ENCODE data around the gene RIMS4.

The RIMS4 gene

GRCh38 chr20:44724423-44725091 lies 85.8 kb downstream of the RIMS4 start:
- DNase-seq (ENCODE audit: insufficient read length, low spot score) (no peak), FAIRE-seq (peak; percentile 94)

- DNase-seq (ENCODE audit: insufficient read length, low spot score), result no peak
- no peak for FAIRE-seq
These were observed 86.5 kb downstream of the RIMS4 start for GRCh38 chr20:44723798-44724362.

DNA sequence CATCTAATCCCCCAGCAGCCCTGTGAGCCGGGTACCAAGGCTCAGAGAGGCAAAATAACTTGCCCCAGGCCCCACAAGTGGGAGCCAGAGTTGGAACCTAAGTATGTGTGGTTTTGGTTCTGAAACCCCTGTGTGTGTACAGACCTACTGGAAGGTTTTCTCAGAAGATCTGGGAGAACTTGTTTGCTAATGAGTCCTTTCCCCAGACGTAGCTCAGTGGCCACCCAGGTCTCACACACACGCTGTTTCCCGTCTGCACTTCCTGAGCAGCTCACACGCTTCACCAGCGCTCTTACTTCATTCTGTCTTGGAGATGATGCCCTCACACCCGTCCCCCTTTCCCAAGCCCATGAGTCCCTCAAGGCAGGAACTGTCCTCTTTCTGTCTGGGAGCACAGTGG lies 87.0 kb downstream of the RIMS4 start:
- FAIRE-seq (peak; percentile 94), DNase-seq (ENCODE audit: insufficient read length, low spot score) (no peak)

- FAIRE-seq (no peak), DNase-seq (ENCODE audit: insufficient read length, low spot score) (no peak)
These were observed 87.4 kb downstream of the RIMS4 start for GRCh38 chr20:44722990-44723389.

GRCh38 chr20:44721785-44722054 lies 88.6 kb downstream of the RIMS4 start:
- DNase-seq (ENCODE audit: insufficient read length, low spot score), result no peak
- FAIRE-seq, result no peak

DNA sequence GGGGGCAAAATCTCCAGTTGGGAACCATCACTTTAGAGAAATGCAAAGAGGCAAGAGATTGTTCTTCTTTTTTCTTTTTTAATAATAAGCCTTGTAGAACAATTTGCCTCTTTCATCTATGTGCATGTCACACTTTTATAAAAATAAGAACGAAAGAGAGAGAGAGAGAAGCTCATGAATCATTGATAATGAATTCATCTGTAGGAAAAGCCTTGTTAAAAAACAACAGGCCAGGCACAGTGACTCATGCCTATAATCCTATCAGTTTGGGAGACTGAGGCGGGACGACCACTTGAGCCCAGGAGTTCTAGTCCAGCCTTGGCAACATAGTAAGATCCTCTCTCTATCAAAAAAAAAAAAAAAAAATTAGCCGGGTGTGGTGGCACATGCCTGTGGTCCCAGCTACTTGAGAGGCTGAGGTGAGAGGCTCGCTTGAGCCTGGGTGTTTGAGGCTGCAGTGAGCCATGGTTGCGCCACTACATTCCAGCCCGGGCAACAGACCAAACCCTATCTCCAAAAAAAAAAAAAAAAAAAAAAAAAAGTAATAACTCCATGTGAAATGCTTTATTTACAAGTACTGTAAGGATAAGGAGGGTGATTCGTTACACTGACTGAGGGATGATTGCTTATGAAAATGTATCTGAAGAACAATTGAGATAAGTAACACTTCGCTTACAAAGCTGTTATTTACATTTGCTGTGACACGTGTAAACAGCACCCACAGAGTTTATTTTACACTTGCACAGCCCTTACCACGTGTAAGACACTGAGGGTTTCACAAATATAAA lies 89.2 kb downstream of the RIMS4 start:
- no peak for DNase-seq (ENCODE audit: insufficient read length, low spot score)
- peak; percentile 93 for FAIRE-seq

DNA sequence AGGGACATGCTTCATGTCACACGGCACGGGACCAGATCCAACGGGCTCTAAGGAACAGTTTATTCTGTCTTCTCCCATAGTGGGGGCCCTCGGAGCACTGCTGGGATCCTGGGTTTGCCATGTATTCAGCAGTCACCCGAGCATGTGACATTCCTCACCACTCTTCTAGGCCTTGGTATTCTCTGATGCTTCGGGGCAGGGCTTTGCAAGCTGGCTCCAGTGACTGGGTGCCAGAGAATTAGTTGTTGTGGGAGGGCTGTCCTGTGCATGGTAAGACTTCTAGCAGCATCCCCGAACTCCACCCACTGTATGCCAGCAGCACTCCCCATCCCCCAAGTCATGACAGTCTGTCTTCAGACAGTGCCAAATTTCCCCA lies 89.7 kb downstream of the RIMS4 start:
- FAIRE-seq, result peak; percentile 99
- peak; percentile 98 for DNase-seq (ENCODE audit: insufficient read length, low spot score)

- FAIRE-seq (no peak), DNase-seq (ENCODE audit: insufficient read length, low spot score) (no peak)
These were observed 90.5 kb downstream of the RIMS4 start for GRCh38 chr20:44719841-44720240.

DNA sequence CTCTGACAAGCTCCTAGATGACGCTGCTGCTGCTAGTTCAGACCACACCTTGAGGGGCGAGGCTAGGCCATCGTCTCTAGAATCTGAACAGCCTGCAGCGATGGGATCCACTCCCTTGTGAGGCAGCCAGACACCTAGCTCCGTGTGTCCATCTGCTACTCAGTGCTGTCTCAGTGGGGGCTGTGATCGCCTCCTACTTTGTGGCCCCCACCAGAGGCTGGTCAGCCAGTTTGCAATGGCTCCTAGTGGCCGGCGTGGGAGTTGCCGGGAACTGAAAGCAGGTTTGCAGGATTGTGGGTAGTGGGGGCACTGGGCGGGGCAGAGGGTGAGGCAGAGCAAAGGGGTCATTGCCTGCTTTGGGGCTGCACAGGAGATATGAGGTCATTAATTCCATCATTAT lies 92.4 kb downstream of the RIMS4 start:
- DNase-seq (ENCODE audit: insufficient read length, low spot score) (no peak), FAIRE-seq (peak; percentile 93)

DNA sequence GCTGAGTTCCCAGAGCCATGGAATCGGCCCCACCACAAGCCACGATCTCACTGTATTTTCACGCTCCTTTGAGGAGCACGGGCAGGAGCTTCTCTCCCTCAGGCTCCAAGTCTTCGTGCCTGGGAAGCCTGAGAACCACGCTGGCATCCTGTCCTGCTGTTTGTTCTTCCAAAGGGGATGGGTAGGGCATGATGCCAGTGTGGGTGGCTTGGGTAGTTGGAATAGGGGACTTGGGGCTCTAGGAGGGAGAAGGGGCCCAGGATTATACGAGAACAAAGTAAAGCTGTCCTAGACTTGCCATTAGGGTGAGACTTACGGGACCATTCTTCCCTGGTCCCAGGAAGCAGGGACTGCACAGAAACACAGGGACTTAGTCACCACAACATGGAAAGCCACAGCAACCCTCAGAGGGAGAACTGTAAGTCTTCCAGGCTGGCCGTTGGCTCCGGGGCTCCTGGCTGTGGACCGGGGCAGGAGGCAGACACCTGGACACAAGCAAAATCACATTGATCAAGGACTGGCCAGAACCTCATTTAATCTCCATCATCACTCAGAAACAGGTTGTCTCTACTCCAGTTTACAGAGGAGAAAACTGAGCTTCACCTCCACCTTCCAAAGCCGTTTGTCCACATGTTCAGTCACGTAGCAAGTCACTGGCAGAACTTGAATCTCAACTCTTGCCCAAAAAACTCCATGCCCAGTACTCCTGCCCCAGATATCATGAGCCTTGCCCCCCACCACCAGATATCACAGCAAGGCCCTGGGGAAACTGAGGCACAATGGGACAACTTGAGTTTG lies 93.8 kb downstream of the RIMS4 start:
- FAIRE-seq (peak; percentile 88), DNase-seq (ENCODE audit: insufficient read length, low spot score) (no peak)

- DNase-seq (ENCODE audit: insufficient read length, low spot score) (no peak), FAIRE-seq (peak; percentile 92)
These were observed 94.6 kb downstream of the RIMS4 start for GRCh38 chr20:44715499-44716308.

DNA sequence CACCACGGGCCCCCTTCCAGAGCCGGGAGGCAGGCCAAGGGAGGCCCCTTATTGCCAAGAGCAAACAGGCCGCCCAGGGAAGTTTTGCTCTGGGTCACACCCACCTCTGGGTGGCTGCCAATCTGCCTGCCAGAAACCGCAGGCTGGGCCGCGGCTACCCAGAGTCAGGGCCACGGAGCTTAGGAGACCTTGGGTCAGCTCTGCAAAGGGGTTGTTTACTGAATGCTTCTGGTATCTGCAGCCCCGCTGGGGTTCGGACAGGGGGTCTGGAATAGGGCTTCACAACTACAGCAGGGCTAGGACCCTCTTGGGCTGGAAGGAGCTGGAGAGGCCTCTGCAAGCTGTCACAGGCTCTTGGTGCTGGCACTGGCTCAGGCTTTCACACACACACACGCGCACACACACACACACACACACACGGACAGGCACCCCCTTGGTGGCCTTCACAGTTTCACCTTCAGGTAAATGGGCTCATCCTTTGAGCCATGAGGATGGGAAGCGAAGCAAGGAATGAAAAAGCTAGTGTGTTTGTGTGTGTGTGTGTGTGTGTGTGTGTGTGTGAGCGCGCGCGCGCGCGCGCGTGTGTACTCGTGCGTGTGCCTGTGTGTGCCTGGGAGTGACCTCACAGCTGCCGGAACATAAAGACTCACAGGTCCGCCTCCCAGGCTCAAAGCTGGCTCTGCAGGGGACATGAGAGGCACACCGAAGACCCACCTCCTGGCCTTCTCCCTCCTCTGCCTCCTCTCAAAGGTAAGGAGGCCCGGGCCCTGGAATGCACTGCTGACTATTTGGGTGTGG lies 95.4 kb downstream of the RIMS4 start, which contains the start of gene CCN5:
TSS of gene CCN5 (plus strand) at position 669 of the 798 bp plus-strand sequence. CDS start at position 691, 22 bp downstream.
- DNase-seq (ENCODE audit: insufficient read length, low spot score) (peak; percentile 90), FAIRE-seq (peak; percentile 76)

GRCh38 chr20:44714102-44714700 lies 96.1 kb downstream of the RIMS4 start:
- DNase-seq (ENCODE audit: insufficient read length, low spot score), result no peak

GRCh38 chr20:44711237-44711636 lies 99.1 kb downstream of the RIMS4 start:
- FAIRE-seq (peak; percentile 98), DNase-seq (ENCODE audit: insufficient read length, low spot score) (no peak)

More at GRCh38 chr20:44714102-44714700, 96.1 kb downstream of the RIMS4 start:
- FAIRE-seq, result no peak

GRCh38 chr20:44709797-44710196 lies 100.5 kb downstream of the RIMS4 start:
- peak; percentile 94 for FAIRE-seq

DNA sequence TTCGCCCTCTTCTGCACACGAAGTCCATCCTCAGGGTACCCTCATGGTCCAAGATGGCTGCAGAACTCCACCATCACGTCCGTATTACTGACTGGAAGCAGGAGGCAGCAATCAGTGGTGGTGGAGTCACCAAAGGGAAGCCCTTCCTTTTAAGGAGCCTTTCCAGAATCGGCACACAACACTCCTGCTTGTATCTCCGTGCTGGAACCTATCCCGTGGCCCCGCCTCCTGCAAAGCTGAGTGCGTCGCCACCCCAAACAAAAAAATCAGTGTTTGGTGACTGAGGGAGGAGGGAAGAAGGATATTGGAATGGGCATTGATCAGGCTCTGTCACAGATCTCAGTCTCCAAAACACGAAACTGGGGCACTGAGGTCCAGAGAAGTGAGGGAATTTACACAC lies 101.0 kb downstream of the RIMS4 start:
- no peak for DNase-seq (ENCODE audit: insufficient read length, low spot score)
- no peak for FAIRE-seq

More at GRCh38 chr20:44709797-44710196, 100.5 kb downstream of the RIMS4 start:
- DNase-seq (ENCODE audit: insufficient read length, low spot score), result no peak

GRCh38 chr20:44707018-44707579 lies 103.2 kb downstream of the RIMS4 start:
- FAIRE-seq (no peak), DNase-seq (ENCODE audit: insufficient read length, low spot score) (no peak)

GRCh38 chr20:44706301-44707017 lies 103.9 kb downstream of the RIMS4 start:
- FAIRE-seq (peak; percentile 97), DNase-seq (ENCODE audit: insufficient read length, low spot score) (no peak)

Data from HTR-8/SVneo (cell line).